Panc1 (cell line): ENCODE results near the gene STOX2.

Experiments used
- CTCF ChIP-seq: fragments of 450-650 bp; IDR thresholded peaks from 2 replicates; pipeline ENCODE4 v1.5.1; 2017; ENCODE audit warnings: mild to moderate bottlenecking
- POLR2AphosphoS5 ChIP-seq: IDR thresholded peaks from 2 replicates; pipeline ENCODE4 v1.6.1; 2012; ENCODE audit warnings: mild to moderate bottlenecking, low read depth, low read length, moderate library complexity
- REST ChIP-seq, 2 experiments: IDR thresholded peaks; 2 replicates each; pipeline ENCODE4 v1.6.1; 2011 to 2012; ENCODE audit warnings: low read depth in 2 of 2, control low read depth in 1 of 2, low read length in 1 of 2, mild to moderate bottlenecking in 1 of 2, moderate library complexity in 1 of 2; ENCODE audit not compliant: insufficient read depth in 1 of 2
- SIN3A ChIP-seq: IDR thresholded peaks from 2 replicates; pipeline ENCODE4 v1.6.1; 2012; ENCODE audit warnings: low read depth, mild to moderate bottlenecking, low read length, moderate library complexity, borderline replicate concordance; ENCODE audit not compliant: insufficient read depth
- TCF7L2 ChIP-seq: IDR thresholded peaks from 2 replicates; pipeline ENCODE4 v1.6.1; 2011; ENCODE audit warnings: mild to moderate bottlenecking, low read depth, low read length, inconsistent platforms

- TF ChIP-seq CTCF (no peak), SIN3A (no peak), TCF7L2 (no peak), REST (IDR thresholded peaks at IDR 0.05; ENCODE audit: insufficient read depth in 1 of 2, low read depth in 2 of 2, low read length in 1 of 2) (no peak), POLR2AphosphoS5 (no peak)
Measured at GRCh38 chr4:183860731-183861130, 44.4 kb upstream of the STOX2 start.
